Measurements from ENCODE around the gene SLC9A5. TPM values are rescaled to one million over a fixed set of nuclear protein-coding genes. Genes with fewer than 3 reads are reported as not detected.
A peak's percentile ranks its signal among the peaks of the same experiment; 100 is the strongest.

The SLC9A5 gene
- total and polyA plus RNA-seq, 8 donors: 0.19 to 5.3 (median 0.89) TPM; not detected in 1

DNA sequence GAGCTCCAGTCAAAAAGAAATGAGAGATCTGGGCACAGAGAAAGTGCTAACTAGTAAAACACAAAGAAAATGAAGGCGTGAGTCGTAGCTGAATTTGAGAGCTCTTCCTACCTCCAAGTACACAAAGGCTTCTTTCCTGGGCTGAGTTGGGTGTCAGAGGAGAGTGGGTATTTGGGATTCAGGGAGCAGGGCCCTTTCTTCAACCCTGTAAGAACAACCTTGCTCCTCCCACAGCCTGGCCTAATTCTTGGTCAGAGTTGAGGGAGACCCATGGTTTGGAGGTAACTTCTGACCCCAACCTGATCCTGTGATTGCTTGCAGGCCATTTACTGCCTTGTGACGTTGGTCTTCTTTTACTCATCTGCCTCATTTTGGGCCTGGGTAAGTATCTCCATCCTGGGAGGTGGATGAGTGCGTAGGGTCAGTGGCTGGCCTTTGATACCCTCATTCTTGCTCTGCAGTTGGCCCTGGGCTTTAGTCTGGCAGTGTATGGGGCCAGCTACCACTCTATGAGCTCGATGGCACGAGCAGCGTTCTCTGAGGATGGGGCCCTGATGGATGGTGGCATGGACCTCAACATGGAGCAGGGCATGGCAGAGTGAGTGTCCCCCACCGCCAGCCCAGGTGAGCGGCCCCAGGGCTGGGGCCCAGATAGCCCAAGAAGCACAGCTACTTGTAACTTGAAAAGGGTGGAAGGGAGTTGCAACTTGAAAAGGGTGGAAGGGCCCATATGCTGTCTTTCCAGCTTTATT is 20.6 kb upstream of the SLC9A5 start:
- WGBS, 5 donors: 79 to 91% (median 87%) methylated on average over 8 to 9 of the region's 9 CpGs
- no peak for DNase-seq
- Histone ChIP-seq H3K4me1 (peaks cover 9 to 49% (median 38%) of the 10 kb centered on the region in 4 donors), H3K36me3 (peaks cover 29 to 57% (median 53%) of the 10 kb centered on the region in 4 donors), H3K9me3 (no peaks in the 10 kb centered on the region), H3K27ac (peak overlapping the region in 2 of 5 donors; percentile 86 to 87), H3K4me3 (peak overlapping the region; percentile 92 to 100 (median 99)), H3K27me3 (no peaks in the 10 kb centered on the region)
- intact Hi-C loops (cut with DNase I; ENCODE audit: low total_unique reads): no loop called here
- TF ChIP-seq, protein P1, sequence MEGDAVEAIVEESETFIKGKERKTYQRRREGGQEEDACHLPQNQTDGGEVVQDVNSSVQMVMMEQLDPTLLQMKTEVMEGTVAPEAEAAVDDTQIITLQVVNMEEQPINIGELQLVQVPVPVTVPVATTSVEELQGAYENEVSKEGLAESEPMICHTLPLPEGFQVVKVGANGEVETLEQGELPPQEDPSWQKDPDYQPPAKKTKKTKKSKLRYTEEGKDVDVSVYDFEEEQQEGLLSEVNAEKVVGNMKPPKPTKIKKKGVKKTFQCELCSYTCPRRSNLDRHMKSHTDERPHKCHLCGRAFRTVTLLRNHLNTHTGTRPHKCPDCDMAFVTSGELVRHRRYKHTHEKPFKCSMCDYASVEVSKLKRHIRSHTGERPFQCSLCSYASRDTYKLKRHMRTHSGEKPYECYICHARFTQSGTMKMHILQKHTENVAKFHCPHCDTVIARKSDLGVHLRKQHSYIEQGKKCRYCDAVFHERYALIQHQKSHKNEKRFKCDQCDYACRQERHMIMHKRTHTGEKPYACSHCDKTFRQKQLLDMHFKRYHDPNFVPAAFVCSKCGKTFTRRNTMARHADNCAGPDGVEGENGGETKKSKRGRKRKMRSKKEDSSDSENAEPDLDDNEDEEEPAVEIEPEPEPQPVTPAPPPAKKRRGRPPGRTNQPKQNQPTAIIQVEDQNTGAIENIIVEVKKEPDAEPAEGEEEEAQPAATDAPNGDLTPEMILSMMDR (IDR thresholded peaks at IDR 0.05): no peak
- TF ChIP-seq POLR2A (IDR thresholded peaks at IDR 0.05) (no peak), POLR2AphosphoS5 (IDR thresholded peaks at IDR 0.05) (no peak), EP300 (IDR thresholded peaks at IDR 0.05) (no peak)

GRCh38 chr16:67228905-67229304 is 19.9 kb upstream of the SLC9A5 start:
- DNase-seq: no peak
- WGBS, 5 donors: 82 to 92% (median 88%) methylated on average over 9 of the region's 9 CpGs
- intact Hi-C loops (cut with DNase I; ENCODE audit: low total_unique reads): no loop called here

GRCh38 chr16:67229906-67230808 is 18.6 kb upstream of the SLC9A5 start:
- H3K27me3 ChIP-seq: no peaks in the 10 kb centered on the region
- no peak overlapping the region for H3K27ac ChIP-seq
- intact Hi-C loops (cut with DNase I; ENCODE audit: low total_unique reads): no loop called here
- H3K36me3 ChIP-seq: peaks cover 37 to 73% (median 71%) of the 10 kb centered on the region in 4 donors
- TF ChIP-seq POLR2A (IDR thresholded peaks at IDR 0.05) (no peak), EP300 (IDR thresholded peaks at IDR 0.05) (no peak), POLR2AphosphoS5 (IDR thresholded peaks at IDR 0.05) (no peak)
- TF ChIP-seq, protein P1 (IDR thresholded peaks at IDR 0.05): no peak
- WGBS, 5 donors: 84 to 93% (median 89%) methylated on average over 31 to 32 of the region's 32 CpGs
- no peak overlapping the region for H3K4me3 ChIP-seq
- no peak for DNase-seq
- no peaks in the 10 kb centered on the region for H3K9me3 ChIP-seq
- H3K4me1 ChIP-seq: peaks cover 9 to 34% (median 27%) of the 10 kb centered on the region in 4 donors

More at GRCh38 chr16:67228905-67229304, 19.9 kb upstream of the SLC9A5 start:
- Histone ChIP-seq H3K27ac (no peak overlapping the region), H3K36me3 (peaks cover 34 to 60% (median 59%) of the 10 kb centered on the region in 4 donors), H3K4me3 (no peak overlapping the region), H3K27me3 (no peaks in the 10 kb centered on the region), H3K9me3 (no peaks in the 10 kb centered on the region), H3K4me1 (peaks cover 9 to 44% (median 34%) of the 10 kb centered on the region in 4 donors)
- TF ChIP-seq EP300 (IDR thresholded peaks at IDR 0.05): no peak
- no peak for TF ChIP-seq POLR2A (IDR thresholded peaks at IDR 0.05)
- TF ChIP-seq, protein P1 (IDR thresholded peaks at IDR 0.05): no peak
- TF ChIP-seq POLR2AphosphoS5 (IDR thresholded peaks at IDR 0.05): no peak
